ENCODE results near the gene ZNF281.
"Not testable (repeated sequence)": the region's sequence is repeated elsewhere in the genome, so short reads cannot be mapped to it uniquely, and the experiment has no call there.

The ZNF281 gene

GRCh38 chr1:200409761-200410565, at the start of gene ZNF281:
Gene ZNF281 (minus strand): TSS chr1:200410036. CDS start chr1:200409705, 331 bp downstream.
- DNase-seq (ENCODE audit: low spot score), result peak; percentile 99

GRCh38 chr1:200458780-200459179, 48.9 kb upstream of the ZNF281 start:
- no peak for DNase-seq (ENCODE audit: low spot score)

- no peak for DNase-seq (ENCODE audit: low spot score)
Measured at GRCh38 chr1:200457810-200458209, 48.0 kb upstream of the ZNF281 start.

- DNase-seq (ENCODE audit: low spot score), result no peak
Measured at GRCh38 chr1:200454425-200454824, 44.6 kb upstream of the ZNF281 start.

GRCh38 chr1:200453553-200453905, 43.7 kb upstream of the ZNF281 start:
- peak; percentile 7 for DNase-seq (ENCODE audit: low spot score)

GRCh38 chr1:200452850-200453552, 43.2 kb upstream of the ZNF281 start:
- DNase-seq (ENCODE audit: low spot score), result no peak

GRCh38 chr1:200448034-200448762, 38.4 kb upstream of the ZNF281 start:
- DNase-seq (ENCODE audit: low spot score), result no peak

GRCh38 chr1:200445213-200445612, 35.4 kb upstream of the ZNF281 start:
- DNase-seq (ENCODE audit: low spot score), result peak; percentile 36

- no peak for DNase-seq (ENCODE audit: low spot score)
Measured at GRCh38 chr1:200444478-200444877, 34.6 kb upstream of the ZNF281 start.

- no peak for DNase-seq (ENCODE audit: low spot score)
Measured at GRCh38 chr1:200443860-200444259, 34.0 kb upstream of the ZNF281 start.

- DNase-seq (ENCODE audit: low spot score), result no peak
Measured at GRCh38 chr1:200442537-200443156, 32.8 kb upstream of the ZNF281 start.

GRCh38 chr1:200442023-200442422, 32.2 kb upstream of the ZNF281 start:
- DNase-seq (ENCODE audit: low spot score), result no peak

- peak; percentile 31 for DNase-seq (ENCODE audit: low spot score)
Measured at GRCh38 chr1:200438911-200439310, 29.1 kb upstream of the ZNF281 start.

- not testable (repeated sequence) for DNase-seq (ENCODE audit: low spot score)
Measured at GRCh38 chr1:200438413-200438812, 28.6 kb upstream of the ZNF281 start.

- DNase-seq (ENCODE audit: low spot score), result no peak
Measured at GRCh38 chr1:200437556-200438203, 27.8 kb upstream of the ZNF281 start.

GRCh38 chr1:200437088-200437487, 27.3 kb upstream of the ZNF281 start:
- DNase-seq (ENCODE audit: low spot score), result no peak

- DNase-seq (ENCODE audit: low spot score), result no peak
Measured at GRCh38 chr1:200436436-200436835, 26.6 kb upstream of the ZNF281 start.

GRCh38 chr1:200435200-200435780, 25.5 kb upstream of the ZNF281 start:
- DNase-seq (ENCODE audit: low spot score), result no peak

- DNase-seq (ENCODE audit: low spot score), result no peak
Measured at GRCh38 chr1:200433586-200433985, 23.8 kb upstream of the ZNF281 start.

- DNase-seq (ENCODE audit: low spot score), result no peak
Measured at GRCh38 chr1:200432586-200432985, 22.8 kb upstream of the ZNF281 start.

- DNase-seq (ENCODE audit: low spot score), result peak; percentile 13
Measured at GRCh38 chr1:200429221-200429751, 19.4 kb upstream of the ZNF281 start.
